A549 (cell line): ENCODE results near the gene TCF4. TPM values are rescaled to one million over a fixed set of nuclear protein-coding genes. Genes with fewer than 3 reads are reported as not detected.

Source experiments
- ATAC-seq, 2 experiments: fragments of 200-7000 bp in 1 of 2; fragments of >200 bp in 1 of 2; cut with Nextera tagmentation in 1 of 2; cut with Tn5 transposase in 1 of 2; 3 replicates each; pipeline versions ENCODE4 v1.8.0 to v1.9.1; 2018 to 2020; ENCODE audit warnings: mild to moderate bottlenecking in 1 of 2, moderate library complexity in 1 of 2
- CTCF ChIA-PET: fragments of 300-600 bp; sonication (Branson Sonifier 250); formaldehyde crosslinking; extraction: SDS; loops from one replicate; lab custom pipeline; 2021; ENCODE audit warnings: antibody characterized with exemption, inconsistent platforms; lab: Yijun Ruan, JAX
- POLR2A ChIA-PET: fragments of 350-600 bp; formaldehyde crosslinking; extraction: SDS; loops from one replicate; lab custom pipeline; 2021; ENCODE audit warnings: antibody characterized with exemption, inconsistent platforms; lab: Yijun Ruan, JAX
- DNase-seq, 2 experiments: peaks; one replicate each; pipeline versions ENCODE4 v3.0.0 to v3.0.0-alpha.2; 2011 to 2016; ENCODE audit warnings: low read depth in 1 of 2, low spot score in 1 of 2
- FAIRE-seq: peaks from 2 replicates; lab custom pipeline; 2011; peaks lifted over from hg19 to GRCh38; lab: Jason Lieb, UNC
- H3K27ac ChIP-seq, 2 experiments: fragments of >200 bp; sonication (Bioruptor Twin); formaldehyde crosslinking; 3 replicates each; pipeline ENCODE4 v1.5.1; 2016 to 2017
- H3K4me1 ChIP-seq: fragments of >200 bp; sonication (Bioruptor Twin); formaldehyde crosslinking; 3 replicates; pipeline ENCODE4 v1.6.1; 2016
- H3K4me2 ChIP-seq: fragments of >200 bp; sonication (Bioruptor Twin); formaldehyde crosslinking; 3 replicates; pipeline ENCODE4 v1.6.1; 2016
- H3K4me3 ChIP-seq: fragments of >200 bp; sonication (Bioruptor Twin); formaldehyde crosslinking; 3 replicates; pipeline ENCODE4 v1.5.1; 2016
- H3K9me3 ChIP-seq: fragments of >200 bp; sonication (Bioruptor Twin); formaldehyde crosslinking; 3 replicates; pipeline ENCODE4 v1.6.1; 2016
- BHLHE40 ChIP-seq: IDR thresholded peaks from 2 replicates; pipeline ENCODE4 v1.6.1; 2012; ENCODE audit warnings: low read depth, low read length, inconsistent platforms
- CBX8 ChIP-seq: fragments of 200-600 bp; sonication (generic); IDR thresholded peaks from 2 replicates; pipeline ENCODE4 v1.6.1; 2016
- CHD2 ChIP-seq: fragments of 150-350 bp; IDR thresholded peaks from 2 replicates; pipeline ENCODE4 v1.6.1; 2014; ENCODE audit warnings: low read length; ENCODE audit not compliant: partially characterized antibody
- EHMT2 ChIP-seq: fragments of 200-600 bp; sonication (generic); IDR thresholded peaks from 2 replicates; pipeline ENCODE4 v1.6.1; 2016; ENCODE audit warnings: antibody characterized with exemption, low read depth, mild to moderate bottlenecking, moderate library complexity
- EP300 ChIP-seq, 2 experiments: fragments of >200 bp; sonication (Bioruptor Twin); formaldehyde crosslinking; IDR thresholded peaks; 2 replicates in 1 of 2; 3 replicates in 1 of 2; pipeline ENCODE4 v1.6.1; 2016 to 2017
- FOSB ChIP-seq: fragments of 250-450 bp; sonication (Bioruptor Pico); IDR thresholded peaks from 2 replicates; pipeline ENCODE4 v1.5.0; 2020; ENCODE audit warnings: mild to moderate bottlenecking, moderate library complexity
- FOSL2 ChIP-seq, 2 experiments: fragments of 450-650 bp in 1 of 2; fragments of >200 bp in 1 of 2; sonication (Bioruptor Twin) in 1 of 2; formaldehyde crosslinking; IDR thresholded peaks; 2 replicates each; pipeline versions ENCODE4 v1.5.0 to v1.6.1; 2016 to 2020; ENCODE audit warnings: mild to moderate bottlenecking in 1 of 2, moderate library complexity in 1 of 2
- FOXS1 ChIP-seq: fragments of 250-450 bp; sonication (Bioruptor Pico); IDR thresholded peaks from 2 replicates; pipeline ENCODE4 v1.5.0; 2020; ENCODE audit warnings: mild to moderate bottlenecking, moderate library complexity
- GATA3 ChIP-seq: IDR thresholded peaks from 2 replicates; pipeline ENCODE4 v1.6.1; 2012; ENCODE audit warnings: borderline replicate concordance
- HDAC2 ChIP-seq: fragments of 200-600 bp; sonication (generic); IDR thresholded peaks from 2 replicates; pipeline ENCODE4 v1.6.1; 2016
- HEYL ChIP-seq: fragments of 250-450 bp; sonication (Bioruptor Pico); IDR thresholded peaks from 2 replicates; pipeline ENCODE4 v1.8.0; 2021; ENCODE audit warnings: mild to moderate bottlenecking, moderate library complexity
- HOXA7 ChIP-seq: fragments of 250-450 bp; sonication (Bioruptor Pico); IDR thresholded peaks from 2 replicates; pipeline ENCODE4 v1.5.0; 2020; ENCODE audit warnings: mild to moderate bottlenecking, moderate library complexity
- JUN ChIP-seq, 2 experiments: fragments of >200 bp; sonication (Bioruptor Twin); formaldehyde crosslinking; IDR thresholded peaks; 2 replicates in 1 of 2; 3 replicates in 1 of 2; pipeline ENCODE4 v1.6.1; 2016 to 2017
- KDM5A ChIP-seq: fragments of 200-600 bp; sonication (generic); IDR thresholded peaks from 2 replicates; pipeline ENCODE4 v1.6.1; 2016; ENCODE audit warnings: antibody characterized with exemption, mild to moderate bottlenecking
- MAZ ChIP-seq: fragments of 150-350 bp; IDR thresholded peaks from 2 replicates; pipeline ENCODE4 v1.6.1; 2014; ENCODE audit warnings: antibody characterized with exemption, low read depth, low read length, borderline replicate concordance
- POLR2A ChIP-seq: IDR thresholded peaks from 2 replicates; pipeline ENCODE4 v1.6.1; 2012; ENCODE audit warnings: mild to moderate bottlenecking, low read length
- RARB ChIP-seq: fragments of 250-450 bp; sonication (Bioruptor Pico); IDR thresholded peaks from 2 replicates; pipeline ENCODE4 v1.8.0; 2021; ENCODE audit warnings: mild to moderate bottlenecking, moderate library complexity
- SMC3 ChIP-seq: fragments of >200 bp; sonication (Bioruptor Twin); formaldehyde crosslinking; IDR thresholded peaks from 3 replicates; pipeline ENCODE4 v1.6.1; 2018; ENCODE audit warnings: inconsistent platforms
- TFCP2L1 ChIP-seq: fragments of 250-450 bp; sonication (Bioruptor Pico); IDR thresholded peaks from 2 replicates; pipeline ENCODE4 v1.5.0; 2021; ENCODE audit warnings: mild to moderate bottlenecking
- TP53 ChIP-seq: fragments of 250-450 bp; sonication (Bioruptor Pico); IDR thresholded peaks from 2 replicates; pipeline ENCODE4 v1.5.0; 2021; ENCODE audit warnings: mild to moderate bottlenecking, moderate library complexity
- ZC3H11A ChIP-seq: fragments of 450-650 bp; IDR thresholded peaks from 2 replicates; pipeline ENCODE4 v1.6.1; 2014; ENCODE audit warnings: antibody characterized with exemption, mild to moderate bottlenecking
- ZNF302 ChIP-seq: fragments of 250-450 bp; sonication (Bioruptor Pico); IDR thresholded peaks from 2 replicates; pipeline ENCODE4 v1.9.0; 2021; ENCODE audit warnings: inconsistent platforms, mild to moderate bottlenecking, moderate library complexity
- WGBS: methylation state at CpG from one replicate; pipeline ENCODE4 v1.1.6; 2017; ENCODE audit errors: missing lambda C conversion rate; 5-methylcytosine and 5-hydroxymethylcytosine counted together
- polyA plus RNA-seq, 4 experiments: library from polyadenylated mRNA; depleted of rRNA in 3 of 4; stranded (reverse); fragments of >200 nt; fragmentation: RNase III in 1 of 4; extraction: RNeasy Plus Mini Kit Qiagen cat#74134 plus additional on column Dnase treatment in 1 of 4; gene quantifications; 2 replicates in 3 of 4; 3 replicates in 1 of 4; pipeline ENCODE4 v1.2.3, GENCODE V29; 2011 to 2017
- TF ChIP-seq, protein P1 (sequence below): fragments of 200-600 bp; sonication (generic); IDR thresholded peaks from 2 replicates; pipeline ENCODE4 v1.6.1; 2016; ENCODE audit warnings: antibody characterized with exemption, mild to moderate bottlenecking, moderate library complexity
- TF ChIP-seq, protein P2 (sequence below): IDR thresholded peaks from 2 replicates; pipeline ENCODE4 v1.6.1; 2012
- TF ChIP-seq, protein P3 (sequence below): fragments of 250-450 bp; sonication (Bioruptor Pico); IDR thresholded peaks from 2 replicates; pipeline ENCODE4 v1.5.0; 2020; ENCODE audit warnings: low read depth, mild to moderate bottlenecking, moderate library complexity
- TF ChIP-seq, protein P4 (sequence below): IDR thresholded peaks from 2 replicates; pipeline ENCODE4 v1.6.1; 2012; ENCODE audit warnings: low read depth, borderline replicate concordance
- TF ChIP-seq, protein P5 (sequence below): fragments of >200 bp; sonication (Bioruptor Twin); formaldehyde crosslinking; IDR thresholded peaks from 2 replicates; pipeline ENCODE4 v1.6.1; 2016

The TCF4 gene
- polyA plus RNA-seq, 2 of the 4 experiments (the other 2 are of a cell fraction), result 3.0 to 4.0 TPM

DNA sequence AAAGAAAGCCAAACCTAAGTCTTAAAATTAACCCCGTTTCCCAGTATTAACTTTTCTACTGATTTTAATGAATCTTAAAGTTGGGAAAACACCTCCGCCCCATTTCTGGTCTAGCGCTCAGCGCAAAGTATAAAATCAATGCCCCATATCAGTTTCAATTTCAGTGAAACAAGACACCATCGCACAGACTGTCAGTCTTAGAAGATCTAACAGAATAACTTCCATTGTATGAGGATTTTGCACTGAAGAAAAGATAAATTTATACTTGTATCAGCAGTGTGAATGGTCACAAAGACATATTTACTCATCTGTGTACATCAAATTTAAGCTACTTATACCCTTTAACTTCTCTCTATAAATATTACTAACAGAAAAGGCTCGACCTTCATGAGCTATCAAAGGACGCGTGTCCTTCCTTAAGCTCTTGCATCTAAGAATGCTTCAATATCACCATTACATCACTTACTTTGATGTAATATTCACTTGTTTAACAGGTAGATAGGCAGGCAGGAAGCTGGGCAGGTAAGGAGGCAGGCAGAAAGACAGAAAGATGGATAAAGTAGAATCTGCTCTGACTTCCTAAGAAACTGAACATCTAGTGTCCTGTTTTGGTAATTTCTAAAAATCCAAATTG lies 183.0 kb downstream of the TCF4 start (continued):
- TF ChIP-seq, protein P1, sequence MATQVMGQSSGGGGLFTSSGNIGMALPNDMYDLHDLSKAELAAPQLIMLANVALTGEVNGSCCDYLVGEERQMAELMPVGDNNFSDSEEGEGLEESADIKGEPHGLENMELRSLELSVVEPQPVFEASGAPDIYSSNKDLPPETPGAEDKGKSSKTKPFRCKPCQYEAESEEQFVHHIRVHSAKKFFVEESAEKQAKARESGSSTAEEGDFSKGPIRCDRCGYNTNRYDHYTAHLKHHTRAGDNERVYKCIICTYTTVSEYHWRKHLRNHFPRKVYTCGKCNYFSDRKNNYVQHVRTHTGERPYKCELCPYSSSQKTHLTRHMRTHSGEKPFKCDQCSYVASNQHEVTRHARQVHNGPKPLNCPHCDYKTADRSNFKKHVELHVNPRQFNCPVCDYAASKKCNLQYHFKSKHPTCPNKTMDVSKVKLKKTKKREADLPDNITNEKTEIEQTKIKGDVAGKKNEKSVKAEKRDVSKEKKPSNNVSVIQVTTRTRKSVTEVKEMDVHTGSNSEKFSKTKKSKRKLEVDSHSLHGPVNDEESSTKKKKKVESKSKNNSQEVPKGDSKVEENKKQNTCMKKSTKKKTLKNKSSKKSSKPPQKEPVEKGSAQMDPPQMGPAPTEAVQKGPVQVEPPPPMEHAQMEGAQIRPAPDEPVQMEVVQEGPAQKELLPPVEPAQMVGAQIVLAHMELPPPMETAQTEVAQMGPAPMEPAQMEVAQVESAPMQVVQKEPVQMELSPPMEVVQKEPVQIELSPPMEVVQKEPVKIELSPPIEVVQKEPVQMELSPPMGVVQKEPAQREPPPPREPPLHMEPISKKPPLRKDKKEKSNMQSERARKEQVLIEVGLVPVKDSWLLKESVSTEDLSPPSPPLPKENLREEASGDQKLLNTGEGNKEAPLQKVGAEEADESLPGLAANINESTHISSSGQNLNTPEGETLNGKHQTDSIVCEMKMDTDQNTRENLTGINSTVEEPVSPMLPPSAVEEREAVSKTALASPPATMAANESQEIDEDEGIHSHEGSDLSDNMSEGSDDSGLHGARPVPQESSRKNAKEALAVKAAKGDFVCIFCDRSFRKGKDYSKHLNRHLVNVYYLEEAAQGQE, result no peak
- TF ChIP-seq CHD2, result no peak
- TF ChIP-seq, all 56 proteins: peak for 0

DNA sequence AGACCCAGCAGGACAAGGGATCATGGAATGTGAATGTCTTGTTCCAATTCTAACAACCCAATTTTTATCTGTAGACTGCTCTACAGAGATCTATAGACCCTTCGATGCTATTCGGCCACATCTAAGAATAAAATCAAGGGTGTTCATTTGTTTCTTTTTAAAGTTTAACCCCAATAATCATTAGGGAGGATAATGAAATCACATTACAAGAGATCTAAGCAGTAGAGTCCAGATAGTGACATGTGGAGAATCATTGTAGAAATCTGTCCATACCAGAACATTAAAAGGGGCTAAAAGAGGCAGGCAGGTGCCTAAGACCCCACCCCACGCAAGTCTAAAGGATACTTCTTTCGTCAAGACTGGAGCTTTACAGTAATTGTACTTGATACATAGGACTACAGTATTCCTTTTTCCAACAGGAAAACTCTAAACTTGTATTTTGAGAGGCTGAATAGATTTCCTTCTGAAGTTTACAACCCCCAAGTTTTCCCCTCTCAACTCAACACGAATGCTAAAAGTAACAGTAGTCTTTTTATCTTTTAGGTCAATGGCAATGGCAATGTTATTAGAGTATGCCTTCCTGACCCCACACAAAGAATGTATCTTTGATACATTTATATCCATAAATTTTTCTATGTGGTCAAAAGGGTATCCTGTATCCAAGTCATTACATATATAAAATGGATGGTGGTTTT lies 183.7 kb downstream of the TCF4 start:
- TF ChIP-seq BHLHE40 (no peak), EHMT2 (no peak), CHD2 (no peak), ZC3H11A (no peak), POLR2A (no peak), TFCP2L1 (CRISPR knock-in tag) (no peak), EP300 (IDR thresholded peaks at IDR 0.05) (no peak), TP53 (no peak), FOSB (CRISPR knock-in tag) (no peak), SMC3 (no peak), GATA3 (no peak), MAZ (no peak), FOXS1 (CRISPR knock-in tag) (no peak), CBX8 (no peak), JUN (IDR thresholded peaks at IDR 0.05) (no peak), ZNF302 (no peak)
- TF ChIP-seq, protein P2, sequence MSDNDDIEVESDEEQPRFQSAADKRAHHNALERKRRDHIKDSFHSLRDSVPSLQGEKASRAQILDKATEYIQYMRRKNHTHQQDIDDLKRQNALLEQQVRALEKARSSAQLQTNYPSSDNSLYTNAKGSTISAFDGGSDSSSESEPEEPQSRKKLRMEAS, result no peak
- TF ChIP-seq, protein P3, sequence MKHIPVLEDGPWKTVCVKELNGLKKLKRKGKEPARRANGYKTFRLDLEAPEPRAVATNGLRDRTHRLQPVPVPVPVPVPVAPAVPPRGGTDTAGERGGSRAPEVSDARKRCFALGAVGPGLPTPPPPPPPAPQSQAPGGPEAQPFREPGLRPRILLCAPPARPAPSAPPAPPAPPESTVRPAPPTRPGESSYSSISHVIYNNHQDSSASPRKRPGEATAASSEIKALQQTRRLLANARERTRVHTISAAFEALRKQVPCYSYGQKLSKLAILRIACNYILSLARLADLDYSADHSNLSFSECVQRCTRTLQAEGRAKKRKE (CRISPR knock-in tag), result no peak
- DNase-seq, result no peak
- Histone ChIP-seq H3K4me3 (no peak overlapping the region), H3K4me1 (peaks cover 24% of the 10 kb centered on the region), H3K27ac (no peak overlapping the region), H3K9me3 (no peaks in the 10 kb centered on the region), H3K4me2 (no peak overlapping the region)
- no peak for FAIRE-seq
- POLR2A ChIA-PET, result no interaction called here
- WGBS, result 75% methylated on average over 5 of the region's 5 CpGs
- no peak for ATAC-seq
- CTCF ChIA-PET, result no interaction called here

DNA sequence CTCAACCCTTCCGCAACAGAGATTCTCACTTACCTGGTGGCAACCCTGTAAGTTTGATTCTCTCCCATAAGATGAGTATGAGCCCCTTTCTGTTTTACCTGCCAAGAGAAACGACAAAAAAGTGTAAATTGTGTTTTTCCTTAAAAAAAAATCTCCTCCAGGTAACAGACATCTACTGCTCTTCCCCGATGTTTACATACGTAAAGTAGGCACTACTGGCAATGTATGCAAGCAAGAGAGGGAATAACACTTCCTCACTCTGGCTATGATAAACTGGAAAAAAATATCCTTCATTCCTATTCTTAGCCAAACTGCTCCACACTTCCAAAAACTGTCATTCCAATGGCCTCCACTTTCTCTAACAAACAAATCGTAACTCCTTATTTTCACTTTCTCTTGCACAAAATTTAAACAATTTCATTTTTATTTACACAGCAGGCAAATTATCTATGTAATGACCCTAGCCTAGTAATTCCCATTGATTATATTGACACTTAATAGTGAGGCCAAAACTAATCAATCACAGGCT lies 184.5 kb downstream of the TCF4 start:
- no peak for DNase-seq
- Histone ChIP-seq H3K9me3 (no peaks in the 10 kb centered on the region), H3K4me2 (no peak overlapping the region), H3K4me1 (peaks cover 24% of the 10 kb centered on the region)
- no peak for ATAC-seq
- POLR2A ChIA-PET, result no interaction called here
- TF ChIP-seq HOXA7 (CRISPR knock-in tag) (no peak), HEYL (no peak), JUN (IDR thresholded peaks at IDR 0.05) (no peak), RARB (CRISPR knock-in tag) (no peak), KDM5A (no peak), MAZ (no peak), HDAC2 (no peak), POLR2A (no peak), FOSL2 (IDR thresholded peaks at IDR 0.05) (no peak), FOSL2 (CRISPR knock-in tag; IDR thresholded peaks at IDR 0.05) (no peak), FOXS1 (CRISPR knock-in tag) (no peak)
- TF ChIP-seq, protein P4, sequence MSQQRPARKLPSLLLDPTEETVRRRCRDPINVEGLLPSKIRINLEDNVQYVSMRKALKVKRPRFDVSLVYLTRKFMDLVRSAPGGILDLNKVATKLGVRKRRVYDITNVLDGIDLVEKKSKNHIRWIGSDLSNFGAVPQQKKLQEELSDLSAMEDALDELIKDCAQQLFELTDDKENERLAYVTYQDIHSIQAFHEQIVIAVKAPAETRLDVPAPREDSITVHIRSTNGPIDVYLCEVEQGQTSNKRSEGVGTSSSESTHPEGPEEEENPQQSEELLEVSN, result no peak
- TF ChIP-seq, protein P5, sequence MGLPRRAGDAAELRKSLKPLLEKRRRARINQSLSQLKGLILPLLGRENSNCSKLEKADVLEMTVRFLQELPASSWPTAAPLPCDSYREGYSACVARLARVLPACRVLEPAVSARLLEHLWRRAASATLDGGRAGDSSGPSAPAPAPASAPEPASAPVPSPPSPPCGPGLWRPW, result no peak
- TF ChIP-seq, protein P2, result no peak
- TF ChIP-seq, all 56 proteins: peak for 0
- CTCF ChIA-PET, result no interaction called here
- FAIRE-seq, result no peak
- Histone ChIP-seq H3K27ac (no peak overlapping the region), H3K4me3 (no peak overlapping the region)
- 74% methylated on average over 5 of the region's 5 CpGs for WGBS
